Fibroblast of skin of scalp (primary cell): Measurements from ENCODE around the gene TMEM50B. TPM values are rescaled to one million over a fixed set of nuclear protein-coding genes. Genes with fewer than 3 reads are reported as not detected.
"Not testable (repeated sequence)": the region's sequence is repeated elsewhere in the genome, so short reads cannot be mapped to it uniquely, and the experiment has no call there.

Source experiments
- DNase-seq: peaks from one replicate; pipeline ENCODE4 v3.0.0-alpha.2; 2013
- polyA plus RNA-seq, 2 experiments: library from polyadenylated mRNA; unstranded; fragments of 120-200 nt; gene quantifications; one replicate each; pipeline ENCODE4 v1.2.1, GENCODE V29; 2013; ENCODE audit not compliant: insufficient read length in 2 of 2

The TMEM50B gene
- polyA plus RNA-seq (2013, experiment 1 of 2; ENCODE audit: insufficient read length): 32.1 TPM
- polyA plus RNA-seq (2013, experiment 2 of 2; ENCODE audit: insufficient read length): 32.5 TPM

GRCh38 chr21:33479679-33480480 lies at the start of gene TMEM50B:
TMEM50B (minus strand) TSS chr21:33479974; CDS start chr21:33468885, 11,089 bp downstream.
- peak; percentile 96 for DNase-seq

GRCh38 chr21:33522953-33523349 lies 43.2 kb upstream of the TMEM50B start:
- DNase-seq: no peak

GRCh38 chr21:33522297-33522952 lies 42.7 kb upstream of the TMEM50B start:
- no peak for DNase-seq

GRCh38 chr21:33518899-33519298 lies 39.1 kb upstream of the TMEM50B start:
- no peak for DNase-seq

- no peak for DNase-seq
Measured at GRCh38 chr21:33514229-33514628, 34.5 kb upstream of the TMEM50B start.

GRCh38 chr21:33512481-33512880 lies 32.7 kb upstream of the TMEM50B start:
- no peak for DNase-seq

- DNase-seq: no peak
Measured at GRCh38 chr21:33511639-33512038, 31.9 kb upstream of the TMEM50B start.

- no peak for DNase-seq
Measured at GRCh38 chr21:33510826-33511225, 31.1 kb upstream of the TMEM50B start.

- DNase-seq: not testable (repeated sequence)
Measured at GRCh38 chr21:33507003-33507402, 27.2 kb upstream of the TMEM50B start.

GRCh38 chr21:33505833-33506232 lies 26.1 kb upstream of the TMEM50B start:
- DNase-seq: no peak

GRCh38 chr21:33496345-33496744 lies 16.6 kb upstream of the TMEM50B start:
- no peak for DNase-seq

GRCh38 chr21:33495743-33496142 lies 16.0 kb upstream of the TMEM50B start:
- DNase-seq: no peak

GRCh38 chr21:33493756-33494155 lies 14.0 kb upstream of the TMEM50B start:
- DNase-seq: no peak

- DNase-seq: peak; percentile 40
Measured at GRCh38 chr21:33492571-33492970, 12.8 kb upstream of the TMEM50B start.

GRCh38 chr21:33491373-33492102 lies 11.8 kb upstream of the TMEM50B start, which contains the start of gene DNAJC28:
DNAJC28 (minus strand) TSS chr21:33491716; CDS start chr21:33489393, 2,323 bp downstream.
- peak; percentile 94 for DNase-seq

- DNase-seq: no peak
Measured at GRCh38 chr21:33490991-33491372, 11.2 kb upstream of the TMEM50B start.

GRCh38 chr21:33488936-33489335 lies 9.2 kb upstream of the TMEM50B start:
- no peak for DNase-seq

GRCh38 chr21:33487996-33488395 lies 8.2 kb upstream of the TMEM50B start:
- DNase-seq: no peak

- DNase-seq: peak; percentile 13
Measured at GRCh38 chr21:33481314-33481943, 1.7 kb upstream of the TMEM50B start.

GRCh38 chr21:33480481-33481103 lies 818 bp upstream of the TMEM50B start:
- no peak for DNase-seq

GRCh38 chr21:33478935-33479678 lies 667 bp downstream of the TMEM50B start:
- peak; percentile 31 for DNase-seq
